Activated CD8-positive, alpha-beta memory T cell treated with anti-CD3 and anti-CD28 coated beads, Interleukin-2, amount 10 ng/mL, durations not matched to agents 7 days and 5 days (primary cell): ENCODE measurements around the gene TMEM9. TPM values are rescaled to one million over a fixed set of nuclear protein-coding genes. Genes with fewer than 3 reads are reported as not detected.

Source experiments
- ATAC-seq: fragments of 150-1000 bp; cut with Tn5 transposase; one replicate; pipeline ENCODE4 v1.10.0; 2021; ENCODE audit warnings: moderate library complexity
- CTCF ChIA-PET: fragments of 350-600 bp; sonication (Branson Sonifier 250); formaldehyde crosslinking; loops from one replicate; lab custom pipeline; 2021; ENCODE audit warnings: antibody characterized with exemption; lab: Charles Lee
- DNase-seq: peaks from one replicate; pipeline ENCODE4 v3.0.0-alpha.2; 2020
- H3K27ac Mint-ChIP-seq: one replicate; pipeline ENCODE4 v1.8.0; 2021; ENCODE audit warnings: mild to moderate bottlenecking, mixed read lengths
- H3K27me3 Mint-ChIP-seq: one replicate; pipeline ENCODE4 v1.8.0; 2021; ENCODE audit warnings: mixed read lengths
- H3K36me3 Mint-ChIP-seq: one replicate; pipeline ENCODE4 v1.8.0; 2021; ENCODE audit warnings: mild to moderate bottlenecking, mixed read lengths
- H3K4me1 Mint-ChIP-seq: one replicate; pipeline ENCODE4 v1.8.0; 2021; ENCODE audit warnings: mixed read lengths
- H3K4me3 Mint-ChIP-seq: one replicate; pipeline ENCODE4 v1.8.0; 2021; ENCODE audit warnings: mild to moderate bottlenecking, moderate library complexity, mixed read lengths
- H3K9me3 Mint-ChIP-seq: one replicate; pipeline ENCODE4 v1.8.0; 2022; ENCODE audit warnings: low read depth, mixed read lengths
- total RNA-seq, 2 experiments: library from RNA; stranded (reverse); gene quantifications; one replicate each; pipeline ENCODE4 v1.2.3, GENCODE V29; 2021

The TMEM9 gene
- total RNA-seq, 2 experiments from 2014 or later = 10.7 to 14.6 TPM

DNA sequence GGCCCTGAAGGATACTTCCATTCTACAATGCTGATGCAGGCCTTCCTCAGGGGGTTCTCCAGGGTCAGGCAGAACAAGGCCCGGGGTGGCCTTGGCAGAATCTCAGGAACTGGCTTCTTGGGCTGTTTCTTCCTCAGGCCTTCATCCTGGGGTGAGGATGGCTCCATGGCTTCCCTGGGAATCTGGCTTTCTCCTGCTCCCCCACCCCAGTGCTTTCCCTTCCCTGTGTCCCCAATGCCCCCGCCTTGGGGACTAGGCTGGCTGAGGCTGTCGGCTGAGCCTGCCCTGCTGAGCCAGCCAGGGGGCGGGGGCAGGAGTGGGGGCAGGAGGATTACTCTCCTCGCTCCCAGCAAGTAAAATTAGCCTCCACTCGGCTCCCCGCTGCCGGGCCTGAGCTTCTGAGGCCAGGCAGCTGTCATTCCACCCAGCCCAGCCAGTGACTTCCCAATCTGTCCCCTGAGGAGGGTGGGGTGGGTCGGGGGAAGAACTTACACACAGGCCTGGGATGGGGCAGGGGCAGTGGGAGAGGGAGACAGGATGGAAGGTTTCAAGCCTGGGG is 42.0 kb downstream of the TMEM9 start, which contains the start of gene CACNA1S:
CACNA1S (minus strand) TSS at position 254 of the 559 bp plus-strand sequence; CDS start at position 167, 87 bp downstream.
- H3K36me3 Mint-ChIP-seq = no peaks in the 10 kb centered on the region
- peaks cover 31% of the 10 kb centered on the region for H3K27me3 Mint-ChIP-seq
- no peak within 1 kb of the TSS for H3K27ac Mint-ChIP-seq
- no peaks in the 10 kb centered on the region for H3K9me3 Mint-ChIP-seq
- no peak for DNase-seq
- H3K4me3 Mint-ChIP-seq = no peak within 1 kb of the TSS
- no peak for ATAC-seq
- peaks cover 5% of the 10 kb centered on the region for H3K4me1 Mint-ChIP-seq
- CTCF ChIA-PET = interaction anchor here (2.7 to 3.6 kb wide), 2 partner anchors 133 to 140 kb away, joined by 12 to 21 read pairs; no protein-coding TSS in a partner anchor

DNA sequence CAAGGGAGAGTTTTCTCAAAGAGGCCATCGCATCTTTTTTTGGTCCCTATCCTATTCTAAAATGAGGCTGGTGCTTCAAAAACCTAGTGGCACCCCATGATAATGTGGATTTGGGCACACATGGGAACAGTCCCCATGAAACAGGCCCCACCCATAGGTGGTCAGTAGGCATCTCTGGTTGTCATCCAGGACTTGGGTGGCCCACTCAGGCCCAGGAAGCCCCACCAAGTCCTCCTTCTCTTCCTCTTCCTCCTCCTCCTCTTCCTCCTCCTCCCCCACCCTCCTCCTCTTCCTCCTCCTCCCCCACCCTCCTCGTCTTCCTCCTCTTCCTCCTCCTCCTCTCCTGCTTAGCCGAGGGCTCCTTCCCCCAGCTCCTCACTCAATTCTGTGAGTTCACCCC is 42.6 kb downstream of the TMEM9 start:
- peaks cover 5% of the 10 kb centered on the region for H3K4me1 Mint-ChIP-seq
- H3K4me3 Mint-ChIP-seq = no peak overlapping the region
- no peak overlapping the region for H3K27ac Mint-ChIP-seq
- ATAC-seq (no peak), DNase-seq (no peak)
- CTCF ChIA-PET = interaction anchor here (1.2 to 1.4 kb wide), 2 partner anchors 8 to 11 kb away, joined by 3 to 4 read pairs; no protein-coding TSS in a partner anchor
- H3K36me3 Mint-ChIP-seq = no peaks in the 10 kb centered on the region
- H3K27me3 Mint-ChIP-seq = peaks cover 28% of the 10 kb centered on the region
- H3K9me3 Mint-ChIP-seq = no peaks in the 10 kb centered on the region

DNA sequence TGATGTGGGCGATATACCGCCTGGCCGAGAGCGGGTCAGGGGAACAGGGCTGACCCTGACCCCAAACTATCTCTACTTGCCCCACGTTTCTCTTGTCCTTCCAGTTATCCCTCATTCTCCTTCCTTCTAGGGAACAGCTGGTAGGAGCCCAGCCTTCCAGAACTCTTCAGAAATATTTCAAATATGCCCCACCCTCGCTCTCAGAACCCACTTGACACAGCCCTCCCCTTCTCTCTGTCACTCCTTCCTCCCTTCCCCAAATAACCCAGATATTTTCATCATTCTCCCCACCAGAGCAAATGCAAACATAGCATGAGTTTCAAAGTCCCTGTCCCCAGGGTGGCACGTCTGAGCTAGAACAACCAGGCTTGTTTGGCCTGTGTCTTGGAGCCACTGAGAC is 43.1 kb downstream of the TMEM9 start:
- DNase-seq (no peak), ATAC-seq (no peak)
- Mint-ChIP-seq H3K27me3 (peaks cover 23% of the 10 kb centered on the region), H3K4me1 (peaks cover 5% of the 10 kb centered on the region), H3K9me3 (no peaks in the 10 kb centered on the region), H3K27ac (no peak overlapping the region), H3K4me3 (no peak overlapping the region), H3K36me3 (no peaks in the 10 kb centered on the region)
- CTCF ChIA-PET = interaction anchor here (1.2 to 1.4 kb wide), 2 partner anchors 8 to 12 kb away, joined by 3 to 4 read pairs; no protein-coding TSS in a partner anchor

DNA sequence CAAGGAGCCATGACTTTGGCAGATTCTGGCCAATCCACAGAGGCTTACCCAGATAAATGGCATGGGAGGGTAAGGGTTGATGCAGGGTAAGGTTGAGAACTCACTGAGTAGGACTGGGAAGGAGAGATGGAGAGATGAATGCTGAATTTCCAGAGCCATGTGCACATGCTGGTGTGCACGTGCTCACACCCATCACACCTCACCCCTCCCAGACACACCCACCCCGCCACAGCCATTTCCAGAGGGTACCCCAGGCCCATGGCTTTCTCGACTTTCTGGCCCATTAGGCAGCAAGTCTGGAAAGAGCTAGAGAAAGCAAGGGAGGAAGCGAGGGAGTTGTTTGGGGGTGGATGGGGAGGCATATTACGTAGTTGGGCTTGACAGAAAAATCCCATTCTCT is 43.7 kb downstream of the TMEM9 start:
- no peaks in the 10 kb centered on the region for H3K36me3 Mint-ChIP-seq
- CTCF ChIA-PET = interaction anchor here (1.2 to 1.4 kb wide), 2 partner anchors 9 to 12 kb away, joined by 3 to 4 read pairs; no protein-coding TSS in a partner anchor

DNA sequence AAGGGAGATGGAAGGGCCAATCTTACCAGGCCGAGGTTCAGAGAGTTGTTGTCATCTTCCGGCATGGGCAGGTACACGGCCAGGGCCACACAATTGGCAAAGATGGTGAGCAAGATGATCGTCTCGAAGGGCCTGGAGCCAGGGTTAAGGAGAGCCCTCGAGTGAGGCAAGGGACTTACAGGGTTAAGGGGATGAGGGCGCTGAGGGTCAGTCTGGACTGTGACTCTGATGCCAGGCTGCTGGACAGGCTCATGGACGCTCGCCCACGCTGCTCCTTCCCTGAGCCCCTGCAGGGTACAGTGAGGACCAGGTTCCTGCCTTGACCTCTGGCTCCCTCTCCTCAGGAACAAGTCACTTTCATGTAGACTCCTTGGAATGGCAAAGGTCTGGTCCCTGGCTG is 44.1 kb downstream of the TMEM9 start:
- DNase-seq (no peak), ATAC-seq (no peak)
- no peaks in the 10 kb centered on the region for H3K36me3 Mint-ChIP-seq
- no peaks in the 10 kb centered on the region for H3K9me3 Mint-ChIP-seq
- H3K27me3 Mint-ChIP-seq = peaks cover 15% of the 10 kb centered on the region
- CTCF ChIA-PET = interaction anchor here (1.4 kb wide), 1 partner anchor 13 kb away, joined by 3 read pairs; no protein-coding TSS in a partner anchor
- H3K4me1 Mint-ChIP-seq = peaks cover 5% of the 10 kb centered on the region
- H3K4me3 Mint-ChIP-seq = no peak overlapping the region
- no peak overlapping the region for H3K27ac Mint-ChIP-seq

More for the DNA sequence above, 43.7 kb downstream of the TMEM9 start:
- Mint-ChIP-seq H3K9me3 (no peaks in the 10 kb centered on the region), H3K4me3 (no peak overlapping the region), H3K27ac (no peak overlapping the region), H3K4me1 (peaks cover 5% of the 10 kb centered on the region), H3K27me3 (peaks cover 18% of the 10 kb centered on the region)
- no peak for ATAC-seq
- DNase-seq = no peak

DNA sequence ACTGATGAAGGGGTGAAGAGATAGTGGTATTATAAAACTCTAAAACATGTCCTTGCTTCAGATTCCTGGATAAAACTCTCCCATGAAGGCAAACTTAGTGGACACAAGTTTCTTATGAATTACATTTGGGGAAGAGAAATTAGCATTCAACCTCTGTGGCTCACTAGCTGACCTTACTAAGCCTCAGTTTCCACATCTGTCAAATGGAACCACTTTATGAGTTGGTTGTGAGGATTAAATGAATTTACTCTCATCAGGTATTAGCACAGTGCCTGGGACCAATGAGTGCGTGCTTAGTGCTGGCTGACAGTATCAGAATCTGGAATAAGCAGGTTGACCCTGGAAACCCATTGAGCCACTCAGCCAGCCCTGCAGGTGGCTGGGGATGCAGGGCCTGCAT is 44.6 kb downstream of the TMEM9 start:
- H3K4me3 Mint-ChIP-seq = no peak overlapping the region
- DNase-seq (no peak), ATAC-seq (no peak)
- H3K4me1 Mint-ChIP-seq = peaks cover 5% of the 10 kb centered on the region
- H3K27me3 Mint-ChIP-seq = peaks cover 12% of the 10 kb centered on the region
- CTCF ChIA-PET = no interaction called here
- no peaks in the 10 kb centered on the region for H3K36me3 Mint-ChIP-seq
- no peak overlapping the region for H3K27ac Mint-ChIP-seq
- H3K9me3 Mint-ChIP-seq = no peaks in the 10 kb centered on the region

DNA sequence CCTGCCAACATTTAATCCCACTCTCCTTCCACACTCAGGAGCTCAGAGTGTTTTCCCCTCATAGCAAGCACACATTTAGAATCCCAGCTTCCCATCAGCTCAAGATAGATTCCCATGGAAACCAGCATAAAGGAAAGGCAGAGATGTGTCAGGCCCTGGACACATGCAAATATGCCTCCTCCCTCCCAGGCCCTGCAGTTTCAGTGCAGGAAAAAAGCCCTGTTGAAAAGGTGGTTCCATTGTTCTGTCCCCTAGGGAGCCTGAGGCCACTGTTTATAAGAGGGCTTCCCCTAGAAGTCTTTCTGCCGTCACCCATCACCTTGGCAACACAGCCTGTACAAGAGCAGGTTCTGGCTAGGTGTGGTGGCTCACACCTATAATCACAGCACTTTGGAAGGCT is 45.7 kb downstream of the TMEM9 start:
- H3K4me1 Mint-ChIP-seq = no peaks in the 10 kb centered on the region
- DNase-seq = no peak
- no peak overlapping the region for H3K4me3 Mint-ChIP-seq
- no peaks in the 10 kb centered on the region for H3K9me3 Mint-ChIP-seq
- H3K27me3 Mint-ChIP-seq = peaks cover 8% of the 10 kb centered on the region
- H3K36me3 Mint-ChIP-seq = no peaks in the 10 kb centered on the region
- CTCF ChIA-PET = interaction anchor here (1.2 kb wide), 1 partner anchor 11 kb away, joined by 5 read pairs; no protein-coding TSS in a partner anchor
- no peak for ATAC-seq
- no peak overlapping the region for H3K27ac Mint-ChIP-seq

DNA sequence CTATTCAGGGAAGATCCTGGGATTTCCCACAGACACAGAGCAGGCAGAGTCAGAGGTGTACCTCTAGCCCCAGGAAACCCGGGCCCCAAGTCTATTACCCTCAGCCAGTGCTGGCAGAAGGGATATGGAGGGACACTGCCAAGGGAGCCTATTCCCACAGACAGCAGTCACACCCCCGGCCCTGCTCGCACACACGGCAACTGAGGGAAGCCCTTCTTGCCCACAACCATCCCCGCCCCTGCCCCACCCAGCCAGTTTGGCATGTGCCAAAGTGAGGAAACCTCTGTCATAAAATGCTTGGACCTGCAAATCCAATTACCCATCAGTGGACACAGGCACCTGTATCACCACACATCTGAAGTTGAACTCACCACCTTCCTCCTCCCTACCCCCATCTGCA is 48.6 kb downstream of the TMEM9 start:
- CTCF ChIA-PET = no interaction called here
- H3K36me3 Mint-ChIP-seq = no peaks in the 10 kb centered on the region
- H3K4me1 Mint-ChIP-seq = no peaks in the 10 kb centered on the region
- DNase-seq (no peak), ATAC-seq (no peak)
- no peaks in the 10 kb centered on the region for H3K27me3 Mint-ChIP-seq
- no peaks in the 10 kb centered on the region for H3K9me3 Mint-ChIP-seq
- no peak overlapping the region for H3K4me3 Mint-ChIP-seq
- no peak overlapping the region for H3K27ac Mint-ChIP-seq

DNA sequence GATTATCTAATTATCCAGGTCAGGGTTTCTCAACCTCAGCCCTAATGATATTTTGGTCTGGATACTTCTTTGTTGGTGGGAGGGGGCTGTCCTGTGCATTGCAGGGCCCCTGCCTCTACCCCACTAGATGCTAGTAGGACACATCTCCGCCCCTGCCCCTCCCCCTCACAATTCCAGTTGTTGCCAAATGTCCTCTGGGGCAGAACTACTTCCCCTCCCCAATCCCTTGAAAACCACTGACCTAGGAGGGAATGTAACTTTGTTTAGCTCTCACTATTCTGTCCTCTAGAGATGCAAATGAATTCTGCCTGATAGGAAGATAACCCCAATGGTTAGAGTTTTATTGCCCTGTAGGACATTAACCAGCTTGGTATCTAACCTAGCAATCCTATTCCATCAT is 50.1 kb downstream of the TMEM9 start:
- DNase-seq (no peak), ATAC-seq (no peak)
- Mint-ChIP-seq H3K27ac (no peak overlapping the region), H3K9me3 (no peaks in the 10 kb centered on the region), H3K4me3 (no peak overlapping the region), H3K27me3 (no peaks in the 10 kb centered on the region), H3K36me3 (no peaks in the 10 kb centered on the region), H3K4me1 (no peaks in the 10 kb centered on the region)
- CTCF ChIA-PET = no interaction called here

DNA sequence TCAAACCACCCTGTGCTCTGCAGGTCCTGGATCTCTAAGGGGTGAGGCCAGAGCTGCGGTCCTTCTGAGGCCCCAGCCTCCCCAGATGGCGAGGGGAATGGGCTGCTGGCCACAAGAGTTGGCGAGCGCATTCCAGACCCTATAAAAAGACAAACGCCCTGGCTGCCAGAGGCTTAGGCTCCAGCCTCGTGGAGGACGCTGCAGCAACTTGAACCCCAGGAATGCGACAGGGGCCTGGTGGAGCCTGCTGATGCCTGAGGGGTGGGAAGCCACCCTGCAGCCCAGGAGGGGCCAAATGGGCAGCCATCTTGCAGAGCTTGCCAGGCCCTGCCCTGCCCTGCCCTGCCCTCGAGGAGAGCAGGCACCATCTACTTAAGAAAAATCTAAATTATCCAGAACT is 50.6 kb downstream of the TMEM9 start:
- Mint-ChIP-seq H3K4me1 (no peaks in the 10 kb centered on the region), H3K4me3 (no peak overlapping the region), H3K36me3 (no peaks in the 10 kb centered on the region), H3K27me3 (no peaks in the 10 kb centered on the region), H3K9me3 (no peaks in the 10 kb centered on the region), H3K27ac (no peak overlapping the region)
- no peak for ATAC-seq
- CTCF ChIA-PET = no interaction called here
- DNase-seq = no peak

DNA sequence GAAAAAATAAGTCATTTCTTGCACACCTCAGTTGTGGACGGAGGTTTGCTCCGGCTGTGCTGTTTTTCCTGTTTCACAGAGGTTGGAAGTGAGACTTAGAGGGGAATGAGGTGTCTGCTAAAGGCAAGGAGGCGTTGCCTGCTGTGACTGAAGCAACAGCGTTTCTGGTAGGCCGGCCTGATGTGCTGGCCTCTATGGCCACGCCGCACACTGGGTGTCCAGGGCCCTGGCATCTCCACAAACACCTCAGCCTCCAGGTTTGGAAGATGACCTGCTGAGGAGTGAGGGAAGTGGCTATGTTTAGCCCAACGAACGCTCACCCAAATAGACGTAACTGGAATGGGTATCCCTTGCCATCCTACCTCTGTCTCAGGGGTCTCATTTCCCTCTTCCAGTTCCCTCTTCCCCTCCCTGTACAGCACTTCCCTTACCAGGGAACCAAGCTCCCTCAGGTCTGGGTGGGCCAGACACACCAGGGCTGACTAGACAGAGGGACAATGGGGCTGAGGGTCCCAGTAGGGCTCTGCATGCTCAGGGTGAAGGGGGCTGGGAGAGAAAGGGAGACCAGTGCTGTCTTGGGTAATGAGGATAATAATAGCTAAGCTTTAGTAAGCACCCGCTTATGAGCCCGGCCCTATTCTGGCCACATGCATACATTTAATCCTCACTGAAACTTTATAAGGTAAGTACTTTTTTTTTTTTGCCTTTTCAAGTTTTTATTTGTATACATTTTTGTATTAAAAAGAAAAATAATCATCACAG is 53.9 kb downstream of the TMEM9 start:
- Mint-ChIP-seq H3K36me3 (no peaks in the 10 kb centered on the region), H3K9me3 (no peaks in the 10 kb centered on the region), H3K27me3 (peaks cover 13% of the 10 kb centered on the region), H3K4me3 (no peak overlapping the region), H3K4me1 (no peaks in the 10 kb centered on the region), H3K27ac (no peak overlapping the region)
- no peak for ATAC-seq
- no peak for DNase-seq
- CTCF ChIA-PET = interaction anchor here (1.1 kb wide), 1 partner anchor 19 kb away, joined by 4 read pairs; no protein-coding TSS in a partner anchor

DNA sequence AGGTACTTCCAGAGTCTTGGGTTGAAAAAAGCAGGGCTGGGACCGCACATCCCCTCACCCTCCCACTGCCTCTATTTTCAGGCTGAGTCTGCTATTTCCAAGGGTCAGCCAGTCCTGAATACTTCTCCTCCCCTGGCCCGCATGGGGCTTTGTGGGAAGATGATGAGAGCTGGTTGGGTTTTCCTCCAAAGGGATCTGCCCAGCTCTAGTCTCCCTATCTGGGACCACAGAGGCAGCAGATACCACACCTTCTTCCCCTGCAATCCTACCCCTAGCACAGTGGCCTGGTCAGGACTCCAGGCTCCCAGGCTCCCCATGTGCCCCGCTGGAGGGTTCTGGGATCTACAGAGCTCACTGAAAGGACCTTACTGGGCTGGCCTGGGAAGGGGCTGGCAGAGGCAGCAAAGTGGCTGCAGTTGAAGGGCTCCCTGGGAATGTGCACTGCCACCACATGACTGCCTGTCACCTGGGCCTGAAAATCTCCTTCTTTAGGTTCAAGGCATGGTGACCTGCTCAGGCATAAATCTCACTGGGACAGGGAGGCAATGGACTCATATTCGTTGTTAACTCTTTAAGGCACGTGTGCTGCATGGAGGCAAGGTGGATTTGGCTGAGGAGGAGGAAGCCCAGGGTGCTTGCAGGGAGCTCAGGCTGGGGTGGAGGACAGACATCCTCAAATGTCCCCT is 55.1 kb downstream of the TMEM9 start:
- H3K9me3 Mint-ChIP-seq = no peaks in the 10 kb centered on the region
- no peak overlapping the region for H3K4me3 Mint-ChIP-seq
- H3K36me3 Mint-ChIP-seq = no peaks in the 10 kb centered on the region
- no peaks in the 10 kb centered on the region for H3K4me1 Mint-ChIP-seq
- H3K27ac Mint-ChIP-seq = no peak overlapping the region
- CTCF ChIA-PET = interaction anchor here (1.1 to 1.8 kb wide), 2 partner anchors 14 to 20 kb away, joined by 4 read pairs; no protein-coding TSS in a partner anchor
- DNase-seq = no peak
- peaks cover 13% of the 10 kb centered on the region for H3K27me3 Mint-ChIP-seq
- no peak for ATAC-seq
